Mesendoderm (in vitro differentiated cells): ENCODE measurements around the gene PYCR2. TPM values are rescaled to one million over a fixed set of nuclear protein-coding genes. Genes with fewer than 3 reads are reported as not detected.

Source experiments
- DNase-seq: peaks from one replicate; pipeline ENCODE4 v3.0.0; 2013
- H2AK5ac ChIP-seq: 2 replicates; pipeline ENCODE4 v1.6.1; 2013; ENCODE audit warnings: low read length, inconsistent platforms
- H2BK120ac ChIP-seq: 2 replicates; pipeline ENCODE4 v1.6.1; 2013; ENCODE audit warnings: low read depth, mild to moderate bottlenecking, low read length, moderate library complexity, mixed read lengths
- H2BK15ac ChIP-seq: replicated peaks from 2 replicates; pipeline ENCODE4 v1.6.1; 2013; ENCODE audit warnings: low read depth, mild to moderate bottlenecking, moderate library complexity
- H2BK5ac ChIP-seq: 2 replicates; pipeline ENCODE4 v1.6.1; 2013; ENCODE audit warnings: low read length, inconsistent platforms
- H3K18ac ChIP-seq: 2 replicates; pipeline ENCODE4 v1.6.1; 2013; ENCODE audit warnings: mild to moderate bottlenecking, low read length, mixed read lengths
- H3K23ac ChIP-seq: one replicate; pipeline ENCODE4 v1.6.1; 2013; ENCODE audit warnings: low read length
- H3K27ac ChIP-seq: 2 replicates; pipeline ENCODE4 v1.5.1; 2013; ENCODE audit warnings: low read depth, mild to moderate bottlenecking, inconsistent platforms, low read length, moderate library complexity
- H3K27me3 ChIP-seq: 2 replicates; pipeline ENCODE4 v1.6.1; 2013; ENCODE audit warnings: low read length, control low read depth, mild to moderate bottlenecking, inconsistent platforms; ENCODE audit not compliant: insufficient read depth, poor library complexity
- H3K36me3 ChIP-seq: 2 replicates; pipeline ENCODE4 v1.6.1; 2013; ENCODE audit warnings: low read length, inconsistent platforms; ENCODE audit not compliant: control insufficient read depth, insufficient read depth
- H3K4ac ChIP-seq: one replicate; pipeline ENCODE4 v1.6.1; 2013; ENCODE audit warnings: low read depth, mild to moderate bottlenecking, low read length, moderate library complexity
- H3K4me1 ChIP-seq: 2 replicates; pipeline ENCODE4 v1.6.1; 2013; ENCODE audit warnings: low read depth, low read length, inconsistent platforms; ENCODE audit not compliant: control insufficient read depth
- H3K4me2 ChIP-seq: 2 replicates; pipeline ENCODE4 v1.6.1; 2013; ENCODE audit warnings: low read length
- H3K4me3 ChIP-seq: 2 replicates; pipeline ENCODE4 v1.5.1; 2013; ENCODE audit warnings: mild to moderate bottlenecking, low read length
- H3K56ac ChIP-seq: one replicate; pipeline ENCODE4 v1.6.1; 2013; ENCODE audit warnings: low read length
- H3K79me1 ChIP-seq: 2 replicates; pipeline ENCODE4 v1.6.1; 2013; ENCODE audit warnings: low read length, inconsistent platforms
- H3K79me2 ChIP-seq: 2 replicates; pipeline ENCODE4 v1.6.1; 2013; ENCODE audit warnings: mild to moderate bottlenecking, low read length; ENCODE audit not compliant: control insufficient read depth, insufficient read depth
- H3K9ac ChIP-seq: 2 replicates; pipeline ENCODE4 v1.6.1; 2013; ENCODE audit warnings: low read length, inconsistent platforms
- H4K5ac ChIP-seq: one replicate; pipeline ENCODE4 v1.6.1; 2013; ENCODE audit warnings: low read length
- H4K8ac ChIP-seq: one replicate; pipeline ENCODE4 v1.6.1; 2013; ENCODE audit warnings: low read depth, mild to moderate bottlenecking, control low read depth, low read length, moderate library complexity
- WGBS: extraction: QIAGEN DNeasy Blood & Tissue Kit; methylation state at CpG from one replicate; pipeline ENCODE4 v1.1.7; 2013; ENCODE audit warnings: low lambda C conversion rate, missing lambda C conversion rate; ENCODE audit not compliant: insufficient coverage; ENCODE audit errors: extremely low coverage; 5-methylcytosine and 5-hydroxymethylcytosine counted together
- small RNA-seq: library from polyadenylated mRNA; stranded (forward); fragments of <200 nt; extraction: miRNeasy Mini kit (QIAGEN cat#:217004); gene quantifications from one replicate; pipeline ENCODE3, GENCODE V24; 2013; ENCODE audit not compliant: insufficient read depth

Gene PYCR2

DNA sequence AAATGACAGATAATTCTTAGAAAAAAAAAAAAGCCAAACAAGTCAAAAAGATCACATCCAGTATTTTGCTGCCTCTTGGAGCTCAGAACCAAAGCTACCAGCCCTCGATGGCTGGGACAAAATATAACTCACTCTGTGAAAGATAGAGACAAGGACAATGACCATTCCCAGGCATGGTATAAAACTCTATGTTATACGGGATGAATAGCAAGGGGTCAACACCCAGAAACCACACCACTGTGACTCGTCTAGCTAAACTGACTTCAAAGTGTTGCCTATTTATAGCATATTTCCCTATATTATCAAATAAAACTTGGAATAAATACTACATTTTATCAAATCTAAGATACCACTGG is 52.0 kb downstream of the PYCR2 start:
- H2AK5ac ChIP-seq, result no peak overlapping the region
- H4K5ac ChIP-seq, result no peak overlapping the region
- H3K18ac ChIP-seq, result no peak overlapping the region
- H3K79me1 ChIP-seq, result peaks cover 4% of the 10 kb centered on the region
- no peak overlapping the region for H2BK120ac ChIP-seq
- H3K4me1 ChIP-seq, result no peaks in the 10 kb centered on the region
- H2BK15ac ChIP-seq, result no peak overlapping the region
- H3K4ac ChIP-seq, result no peak overlapping the region
- no peak overlapping the region for H3K9ac ChIP-seq
- no peak overlapping the region for H2BK5ac ChIP-seq
- no peak overlapping the region for H3K23ac ChIP-seq
- no peak overlapping the region for H3K56ac ChIP-seq
- H3K27me3 ChIP-seq, result no peaks in the 10 kb centered on the region
- H3K27ac ChIP-seq, result no peak overlapping the region
- no peak for DNase-seq
- no peak overlapping the region for H3K4me3 ChIP-seq
- peaks cover 12% of the 10 kb centered on the region for H3K36me3 ChIP-seq
- no peak overlapping the region for H3K4me2 ChIP-seq
- no peaks in the 10 kb centered on the region for H3K79me2 ChIP-seq
- WGBS, result no CpG with 5 or more reads among the region's 3 CpGs
- no peak overlapping the region for H4K8ac ChIP-seq

DNA sequence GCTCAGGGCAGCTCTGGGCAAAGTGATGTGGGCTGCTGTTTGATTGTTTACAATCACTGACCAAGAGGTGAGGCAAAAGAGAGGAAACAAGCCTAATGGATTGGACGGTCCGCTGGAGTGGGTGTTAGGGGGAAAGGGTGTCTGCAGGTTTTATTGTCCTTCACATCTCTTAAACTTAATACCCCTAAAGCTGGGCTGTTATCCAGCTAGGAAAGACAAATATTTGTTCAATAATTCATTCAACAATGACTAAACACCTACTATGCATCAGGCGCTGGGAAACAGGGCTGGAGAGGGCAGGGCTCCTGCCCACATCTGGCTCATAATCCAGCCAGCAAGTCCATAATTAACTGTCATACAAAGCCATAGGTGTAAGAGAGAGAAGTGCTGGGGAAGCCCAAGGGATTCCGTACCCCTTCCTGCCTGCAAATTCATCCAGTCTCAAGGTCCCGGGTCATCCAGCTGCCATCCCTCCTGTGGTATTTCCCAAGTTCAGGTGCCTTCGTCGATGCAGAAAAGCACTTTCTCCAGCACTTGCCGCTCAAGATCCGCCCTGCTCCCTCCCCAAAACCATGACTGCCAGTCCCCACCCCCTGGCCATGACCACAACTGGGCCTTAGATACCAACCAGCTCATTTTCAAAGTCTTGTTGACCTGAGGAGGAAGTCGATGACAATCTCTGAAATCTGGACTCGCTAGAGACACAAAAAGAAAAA is 52.5 kb downstream of the PYCR2 start:
- Histone ChIP-seq H3K23ac (no peak overlapping the region), H3K4me1 (no peaks in the 10 kb centered on the region), H2BK15ac (no peak overlapping the region), H3K36me3 (peaks cover 16% of the 10 kb centered on the region), H3K79me1 (peaks cover 3% of the 10 kb centered on the region), H3K79me2 (no peaks in the 10 kb centered on the region), H3K4me2 (no peak overlapping the region), H2AK5ac (no peak overlapping the region), H3K4ac (no peak overlapping the region), H4K8ac (no peak overlapping the region), H2BK120ac (no peak overlapping the region), H3K27me3 (no peaks in the 10 kb centered on the region), H3K9ac (no peak overlapping the region), H3K27ac (no peak overlapping the region), H3K18ac (no peak overlapping the region), H3K4me3 (no peak overlapping the region), H4K5ac (no peak overlapping the region), H3K56ac (no peak overlapping the region), H2BK5ac (no peak overlapping the region)
- no CpG with 5 or more reads among the region's 11 CpGs for WGBS
- DNase-seq, result peak; percentile 37

DNA sequence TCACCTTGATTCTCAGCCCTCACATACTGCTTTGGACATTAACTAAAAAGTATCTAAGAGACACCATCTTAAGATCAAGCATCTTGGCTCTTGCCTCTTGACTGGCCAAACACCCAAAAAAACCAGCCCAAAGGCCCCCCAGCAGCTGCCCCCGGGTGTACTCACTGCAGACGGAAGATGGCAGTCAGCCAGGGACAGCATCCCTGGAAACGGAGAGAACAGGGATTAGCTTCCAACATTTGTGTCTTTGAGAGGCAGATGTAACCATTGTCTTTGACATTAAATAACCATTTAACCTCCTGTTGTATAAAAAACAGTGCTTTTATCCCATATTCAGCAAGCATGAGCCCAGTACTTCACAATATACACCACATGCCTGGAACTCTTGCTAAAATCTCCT is 53.1 kb downstream of the PYCR2 start:
- peaks cover 3% of the 10 kb centered on the region for H3K79me1 ChIP-seq
- no peak overlapping the region for H4K8ac ChIP-seq
- no peak overlapping the region for H3K9ac ChIP-seq
- no CpG with 5 or more reads among the region's 3 CpGs for WGBS
- no peak overlapping the region for H2BK120ac ChIP-seq
- no peak overlapping the region for H2BK15ac ChIP-seq
- H2AK5ac ChIP-seq, result no peak overlapping the region
- H3K4me1 ChIP-seq, result no peaks in the 10 kb centered on the region
- H3K23ac ChIP-seq, result no peak overlapping the region
- no peak overlapping the region for H3K4me3 ChIP-seq
- no peaks in the 10 kb centered on the region for H3K27me3 ChIP-seq
- no peak for DNase-seq
- peaks cover 19% of the 10 kb centered on the region for H3K36me3 ChIP-seq
- H3K27ac ChIP-seq, result no peak overlapping the region
- H3K4ac ChIP-seq, result no peak overlapping the region
- no peak overlapping the region for H3K4me2 ChIP-seq
- H3K56ac ChIP-seq, result no peak overlapping the region
- no peak overlapping the region for H2BK5ac ChIP-seq
- no peak overlapping the region for H4K5ac ChIP-seq
- H3K79me2 ChIP-seq, result no peaks in the 10 kb centered on the region
- no peak overlapping the region for H3K18ac ChIP-seq

Small RNAs within 50 kb of the gene (small RNA-seq; reads per million reads assigned to genes)
- gene AL117348.1 (not detected), gene NDUFA3P3 (not detected)
